ENCODE data around the gene FLNB. TPM values are rescaled to one million over a fixed set of nuclear protein-coding genes. Genes with fewer than 3 reads are reported as not detected.

FLNB gene
- total and polyA plus RNA-seq, 10 of the 15 experiments (the other 5 are each of a cell fraction or from before 2014, with no cell fraction given): 13.6 to 51.8 (median 26.4) TPM

DNA sequence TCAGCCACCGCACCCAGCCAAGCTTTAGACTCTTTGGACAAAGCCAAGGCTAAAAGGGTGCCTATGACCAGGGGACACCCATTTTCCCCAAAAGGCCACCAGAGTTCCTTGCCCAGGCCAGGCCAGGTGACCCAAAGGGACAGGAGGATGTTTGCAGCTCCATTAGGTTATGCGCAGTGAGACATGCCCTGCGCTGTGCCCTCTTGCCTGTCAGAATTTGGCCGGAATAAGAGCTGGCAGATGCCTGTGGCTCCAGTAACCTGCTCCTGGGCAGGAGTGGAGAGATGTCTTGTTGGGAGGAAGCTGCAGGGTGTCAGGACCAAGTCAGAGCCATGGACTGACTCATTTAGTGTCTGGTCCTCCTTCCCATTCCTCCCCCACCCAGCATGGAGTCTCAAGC, 182.1 kb downstream of the FLNB start:
- POLR2A ChIA-PET: interaction anchor here (0.6 to 1.3 kb wide), 5 partner anchors 10 to 49 kb away, joined by 3 to 4 read pairs (median 3); no protein-coding TSS in a partner anchor
- H3K36me3 ChIP-seq (ENCODE audit: control insufficient read depth in 2 of 2, insufficient read depth in 2 of 2, low read length in 1 of 2): peaks cover 1 to 6% of the 10 kb centered on the region in 2 experiments; a peak in 2 of 4 replicates
- BruUV-seq (replicated peaks): no TSS peak
- H3K4me2 ChIP-seq (ENCODE audit: control insufficient read depth, insufficient read depth): no peak overlapping the region
- DNase-seq (ENCODE audit: low read depth, low spot score) (no peak), ATAC-seq (no peak), FAIRE-seq (no peak)
- H4K20me1 ChIP-seq (ENCODE audit: control insufficient read depth, insufficient read depth): no peaks in the 10 kb centered on the region
- 95% methylated on average over 4 of the region's 4 CpGs for WGBS (ENCODE audit: insufficient coverage, insufficient replicate concordance, low lambda C conversion rate, missing lambda C conversion rate)
- H3K79me2 ChIP-seq (ENCODE audit: control insufficient read depth, insufficient read depth, low read length): no peaks in the 10 kb centered on the region
- RAD21 ChIA-PET (ENCODE audit: unreplicated experiment): interaction anchor here (1.2 to 6.6 kb wide), 9 partner anchors 12 to 110 kb away, joined by 3 to 141 read pairs (median 36); no protein-coding TSS in a partner anchor
- H3K27me3 ChIP-seq (replicated peaks in 1 of 2; ENCODE audit: control insufficient read depth in 2 of 2, insufficient read depth in 2 of 2, low read length in 1 of 2): no peaks in the 10 kb centered on the region
- in situ Hi-C loops (cut with MboI): no loop called here
- no peak overlapping the region for H3K9ac ChIP-seq (ENCODE audit: control insufficient read depth, insufficient read depth, low read length)
- no peak overlapping the region for H2AFZ ChIP-seq (ENCODE audit: control insufficient read depth, low read depth, low read length)
- H3K27ac ChIP-seq (ENCODE audit: control insufficient read depth, insufficient read depth): no peak overlapping the region
- SMC1A ChIA-PET (ENCODE audit: uncharacterized antibody, unreplicated experiment): interaction anchor here (0.8 to 9.6 kb wide), 14 partner anchors 17 to 178 kb away, joined by 3 to 191 read pairs (median 5); partner anchors contain the start of genes ABHD6, HTD2 and RPP14
- peaks cover 14% of the 10 kb centered on the region; the same call in 2 of the 3 replicates for H3K9me3 ChIP-seq (replicated peaks; ENCODE audit: control insufficient read depth, insufficient read depth, low read length)
- intact Hi-C loops (cut with micrococcal nuclease; ENCODE audit: unreplicated experiment): no loop called here
- no peak overlapping the region for H3K4me3 ChIP-seq
- peaks cover 3% of the 10 kb centered on the region; the same call in 1 of the 2 replicates for H3K4me1 ChIP-seq (ENCODE audit: control insufficient read depth, insufficient read depth, low read length)
- CTCF ChIA-PET: interaction anchor here (0.6 to 25.2 kb wide), 9 partner anchors 9 to 181 kb away, joined by 3 to 655 read pairs (median 29); partner anchors contain the start of genes ABHD6, DNASE1L3, HTD2 and RPP14
- no peak for TF ChIP-seq RUNX3 (IDR thresholded peaks at IDR 0.05; ENCODE audit: low read length)
- no peak for TF ChIP-seq NRF1 (conservative IDR thresholded peaks at IDR 0.05; ENCODE audit: low read depth, low read length)
- no peak for TF ChIP-seq CBX3 (IDR thresholded peaks at IDR 0.05; ENCODE audit: borderline replicate concordance, low read depth)
- TF ChIP-seq RB1 (IDR thresholded peaks at IDR 0.05; ENCODE audit: borderline replicate concordance): no peak
- TF ChIP-seq, protein P1, sequence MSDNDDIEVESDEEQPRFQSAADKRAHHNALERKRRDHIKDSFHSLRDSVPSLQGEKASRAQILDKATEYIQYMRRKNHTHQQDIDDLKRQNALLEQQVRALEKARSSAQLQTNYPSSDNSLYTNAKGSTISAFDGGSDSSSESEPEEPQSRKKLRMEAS (IDR thresholded peaks at IDR 0.05; ENCODE audit: low read depth, low read length): no peak
- TF ChIP-seq FOXK2 (IDR thresholded peaks at IDR 0.05): no peak
- TF ChIP-seq, protein P2, sequence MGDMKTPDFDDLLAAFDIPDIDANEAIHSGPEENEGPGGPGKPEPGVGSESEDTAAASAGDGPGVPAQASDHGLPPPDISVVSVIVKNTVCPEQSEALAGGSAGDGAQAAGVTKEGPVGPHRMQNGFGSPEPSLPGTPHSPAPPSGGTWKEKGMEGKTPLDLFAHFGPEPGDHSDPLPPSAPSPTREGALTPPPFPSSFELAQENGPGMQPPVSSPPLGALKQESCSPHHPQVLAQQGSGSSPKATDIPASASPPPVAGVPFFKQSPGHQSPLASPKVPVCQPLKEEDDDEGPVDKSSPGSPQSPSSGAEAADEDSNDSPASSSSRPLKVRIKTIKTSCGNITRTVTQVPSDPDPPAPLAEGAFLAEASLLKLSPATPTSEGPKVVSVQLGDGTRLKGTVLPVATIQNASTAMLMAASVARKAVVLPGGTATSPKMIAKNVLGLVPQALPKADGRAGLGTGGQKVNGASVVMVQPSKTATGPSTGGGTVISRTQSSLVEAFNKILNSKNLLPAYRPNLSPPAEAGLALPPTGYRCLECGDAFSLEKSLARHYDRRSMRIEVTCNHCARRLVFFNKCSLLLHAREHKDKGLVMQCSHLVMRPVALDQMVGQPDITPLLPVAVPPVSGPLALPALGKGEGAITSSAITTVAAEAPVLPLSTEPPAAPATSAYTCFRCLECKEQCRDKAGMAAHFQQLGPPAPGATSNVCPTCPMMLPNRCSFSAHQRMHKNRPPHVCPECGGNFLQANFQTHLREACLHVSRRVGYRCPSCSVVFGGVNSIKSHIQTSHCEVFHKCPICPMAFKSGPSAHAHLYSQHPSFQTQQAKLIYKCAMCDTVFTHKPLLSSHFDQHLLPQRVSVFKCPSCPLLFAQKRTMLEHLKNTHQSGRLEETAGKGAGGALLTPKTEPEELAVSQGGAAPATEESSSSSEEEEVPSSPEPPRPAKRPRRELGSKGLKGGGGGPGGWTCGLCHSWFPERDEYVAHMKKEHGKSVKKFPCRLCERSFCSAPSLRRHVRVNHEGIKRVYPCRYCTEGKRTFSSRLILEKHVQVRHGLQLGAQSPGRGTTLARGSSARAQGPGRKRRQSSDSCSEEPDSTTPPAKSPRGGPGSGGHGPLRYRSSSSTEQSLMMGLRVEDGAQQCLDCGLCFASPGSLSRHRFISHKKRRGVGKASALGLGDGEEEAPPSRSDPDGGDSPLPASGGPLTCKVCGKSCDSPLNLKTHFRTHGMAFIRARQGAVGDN (IDR thresholded peaks at IDR 0.05): no peak
- TF ChIP-seq DPF2 (IDR thresholded peaks at IDR 0.05): no peak
- TF ChIP-seq TARDBP (IDR thresholded peaks at IDR 0.05; ENCODE audit: borderline replicate concordance): no peak
- no peak for TF ChIP-seq BRCA1 (IDR thresholded peaks at IDR 0.05; ENCODE audit: low read depth, low read length)
- no peak for TF ChIP-seq STAT1 (conservative IDR thresholded peaks at IDR 0.05)
- TF ChIP-seq, protein P3, sequence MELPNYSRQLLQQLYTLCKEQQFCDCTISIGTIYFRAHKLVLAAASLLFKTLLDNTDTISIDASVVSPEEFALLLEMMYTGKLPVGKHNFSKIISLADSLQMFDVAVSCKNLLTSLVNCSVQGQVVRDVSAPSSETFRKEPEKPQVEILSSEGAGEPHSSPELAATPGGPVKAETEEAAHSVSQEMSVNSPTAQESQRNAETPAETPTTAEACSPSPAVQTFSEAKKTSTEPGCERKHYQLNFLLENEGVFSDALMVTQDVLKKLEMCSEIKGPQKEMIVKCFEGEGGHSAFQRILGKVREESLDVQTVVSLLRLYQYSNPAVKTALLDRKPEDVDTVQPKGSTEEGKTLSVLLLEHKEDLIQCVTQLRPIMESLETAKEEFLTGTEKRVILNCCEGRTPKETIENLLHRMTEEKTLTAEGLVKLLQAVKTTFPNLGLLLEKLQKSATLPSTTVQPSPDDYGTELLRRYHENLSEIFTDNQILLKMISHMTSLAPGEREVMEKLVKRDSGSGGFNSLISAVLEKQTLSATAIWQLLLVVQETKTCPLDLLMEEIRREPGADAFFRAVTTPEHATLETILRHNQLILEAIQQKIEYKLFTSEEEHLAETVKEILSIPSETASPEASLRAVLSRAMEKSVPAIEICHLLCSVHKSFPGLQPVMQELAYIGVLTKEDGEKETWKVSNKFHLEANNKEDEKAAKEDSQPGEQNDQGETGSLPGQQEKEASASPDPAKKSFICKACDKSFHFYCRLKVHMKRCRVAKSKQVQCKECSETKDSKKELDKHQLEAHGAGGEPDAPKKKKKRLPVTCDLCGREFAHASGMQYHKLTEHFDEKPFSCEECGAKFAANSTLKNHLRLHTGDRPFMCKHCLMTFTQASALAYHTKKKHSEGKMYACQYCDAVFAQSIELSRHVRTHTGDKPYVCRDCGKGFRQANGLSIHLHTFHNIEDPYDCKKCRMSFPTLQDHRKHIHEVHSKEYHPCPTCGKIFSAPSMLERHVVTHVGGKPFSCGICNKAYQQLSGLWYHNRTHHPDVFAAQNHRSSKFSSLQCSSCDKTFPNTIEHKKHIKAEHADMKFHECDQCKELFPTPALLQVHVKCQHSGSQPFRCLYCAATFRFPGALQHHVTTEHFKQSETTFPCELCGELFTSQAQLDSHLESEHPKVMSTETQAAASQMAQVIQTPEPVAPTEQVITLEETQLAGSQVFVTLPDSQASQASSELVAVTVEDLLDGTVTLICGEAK (IDR thresholded peaks at IDR 0.05; ENCODE audit: borderline replicate concordance): no peak

All from GM12878 (cell line).